PC-9 (cell line): Measurements from ENCODE around the gene PLEKHA7.

Experiments used
- EZH2 ChIP-seq: fragments of 200-600 bp; sonication (generic); IDR thresholded peaks from 2 replicates; pipeline ENCODE4 v1.8.0; 2017; ENCODE audit warnings: antibody characterized with exemption, low read depth
- TF ChIP-seq, protein P1 (sequence below): fragments of 200-600 bp; sonication (generic); conservative IDR thresholded peaks from 2 replicates; pipeline ENCODE4 v1.6.1; 2017; ENCODE audit warnings: mixed run types, antibody characterized with exemption, mild to moderate bottlenecking, moderate library complexity

DNA sequence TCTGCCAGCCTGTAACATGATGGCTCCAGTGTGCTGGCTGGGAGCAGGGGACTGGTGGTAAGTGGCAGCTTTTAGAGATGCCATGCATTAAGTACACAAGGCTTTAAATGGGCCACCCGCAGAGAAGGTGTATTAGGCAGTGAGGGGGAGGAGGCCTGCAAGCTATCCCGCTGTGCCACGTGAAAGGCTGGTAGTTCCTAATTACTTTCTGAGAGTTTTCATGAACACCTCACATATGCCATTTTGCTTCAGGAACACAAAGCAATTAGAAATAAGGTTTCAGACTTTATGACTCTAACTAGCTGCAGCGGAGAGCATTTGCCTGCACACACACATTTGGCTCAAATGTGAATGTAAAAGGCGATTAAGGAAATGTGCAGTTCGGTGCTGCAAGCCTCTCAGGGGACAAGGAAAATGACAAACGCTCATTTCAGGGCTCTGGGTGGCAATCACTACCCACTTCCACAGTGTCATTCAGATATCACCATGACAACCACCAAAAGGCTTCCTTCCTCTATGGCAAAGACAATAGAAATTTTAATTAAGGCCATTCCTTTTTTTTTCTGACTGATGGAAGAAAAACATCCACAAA, 116.6 kb downstream of the PLEKHA7 start:
- TF ChIP-seq, protein P1, sequence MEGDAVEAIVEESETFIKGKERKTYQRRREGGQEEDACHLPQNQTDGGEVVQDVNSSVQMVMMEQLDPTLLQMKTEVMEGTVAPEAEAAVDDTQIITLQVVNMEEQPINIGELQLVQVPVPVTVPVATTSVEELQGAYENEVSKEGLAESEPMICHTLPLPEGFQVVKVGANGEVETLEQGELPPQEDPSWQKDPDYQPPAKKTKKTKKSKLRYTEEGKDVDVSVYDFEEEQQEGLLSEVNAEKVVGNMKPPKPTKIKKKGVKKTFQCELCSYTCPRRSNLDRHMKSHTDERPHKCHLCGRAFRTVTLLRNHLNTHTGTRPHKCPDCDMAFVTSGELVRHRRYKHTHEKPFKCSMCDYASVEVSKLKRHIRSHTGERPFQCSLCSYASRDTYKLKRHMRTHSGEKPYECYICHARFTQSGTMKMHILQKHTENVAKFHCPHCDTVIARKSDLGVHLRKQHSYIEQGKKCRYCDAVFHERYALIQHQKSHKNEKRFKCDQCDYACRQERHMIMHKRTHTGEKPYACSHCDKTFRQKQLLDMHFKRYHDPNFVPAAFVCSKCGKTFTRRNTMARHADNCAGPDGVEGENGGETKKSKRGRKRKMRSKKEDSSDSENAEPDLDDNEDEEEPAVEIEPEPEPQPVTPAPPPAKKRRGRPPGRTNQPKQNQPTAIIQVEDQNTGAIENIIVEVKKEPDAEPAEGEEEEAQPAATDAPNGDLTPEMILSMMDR: no peak
- TF ChIP-seq EZH2: no peak
